Activated CD4-positive, alpha-beta T cell treated with anti-CD3 and anti-CD28 coated beads, Interleukin-2, amount 50 U/mL, for 4 hours (primary cell): ENCODE data around the gene CYP2A6.
"Not testable (repeated sequence)": the region's sequence is repeated elsewhere in the genome, so short reads cannot be mapped to it uniquely, and the experiment has no call there.

Experiments
- DNase-seq, 2 experiments: peaks; one replicate each; pipeline ENCODE4 v3.0.0-alpha.2; 2020

The CYP2A6 gene

GRCh38 chr19:40850277-40850676, at the start of gene CYP2A6:
Gene CYP2A6 (minus strand): TSS chr19:40850447. CDS start chr19:40850426, 21 bp downstream.
- not testable (repeated sequence) for DNase-seq

- not testable (repeated sequence) for DNase-seq
These were observed 49.7 kb upstream of the CYP2A6 start for GRCh38 chr19:40899964-40900363.

GRCh38 chr19:40896843-40897789, 46.9 kb upstream of the CYP2A6 start:
- DNase-seq, result not testable (repeated sequence)

GRCh38 chr19:40896418-40896796, 46.2 kb upstream of the CYP2A6 start:
- DNase-seq, result no peak

- DNase-seq, result no peak
These were observed 42.9 kb upstream of the CYP2A6 start for GRCh38 chr19:40893112-40893511.

- no peak for DNase-seq
These were observed 39.1 kb upstream of the CYP2A6 start for GRCh38 chr19:40889366-40889765.

- no peak for DNase-seq
These were observed 37.9 kb upstream of the CYP2A6 start for GRCh38 chr19:40888191-40888590.

GRCh38 chr19:40884187-40884931, 34.1 kb upstream of the CYP2A6 start:
- DNase-seq, result not testable (repeated sequence)

- DNase-seq, result not testable (repeated sequence)
These were observed 31.8 kb upstream of the CYP2A6 start, which contains the start of gene CYP2A7 for GRCh38 chr19:40882062-40882461. Gene CYP2A7 (minus strand): TSS chr19:40882231. CDS start chr19:40882210, 21 bp downstream.

GRCh38 chr19:40879349-40879748, 29.1 kb upstream of the CYP2A6 start:
- not testable (repeated sequence) for DNase-seq

GRCh38 chr19:40875526-40875951, 25.3 kb upstream of the CYP2A6 start:
- peak; percentile 83 to 86 for DNase-seq

- not testable (repeated sequence) for DNase-seq
These were observed 24.6 kb upstream of the CYP2A6 start for GRCh38 chr19:40874874-40875273.

- not testable (repeated sequence) for DNase-seq
These were observed 23.6 kb upstream of the CYP2A6 start for GRCh38 chr19:40873873-40874272.

- DNase-seq, result no peak
These were observed 22.0 kb upstream of the CYP2A6 start for GRCh38 chr19:40872209-40872608.

- DNase-seq, result no peak
These were observed 17.5 kb upstream of the CYP2A6 start for GRCh38 chr19:40867701-40868100.

GRCh38 chr19:40864739-40865496, 14.7 kb upstream of the CYP2A6 start:
- not testable (repeated sequence) for DNase-seq

GRCh38 chr19:40862785-40863184, 12.5 kb upstream of the CYP2A6 start:
- DNase-seq, result no peak

- DNase-seq, result no peak
These were observed 12.1 kb upstream of the CYP2A6 start for GRCh38 chr19:40862333-40862732.

GRCh38 chr19:40858109-40858508, 7.9 kb upstream of the CYP2A6 start:
- no peak for DNase-seq

GRCh38 chr19:40852467-40853152, 2.4 kb upstream of the CYP2A6 start:
- DNase-seq, result not testable (repeated sequence)

GRCh38 chr19:40846722-40847121, 3.5 kb downstream of the CYP2A6 start:
- not testable (repeated sequence) for DNase-seq

- peak; percentile 56 to 61 for DNase-seq
These were observed 6.6 kb downstream of the CYP2A6 start for GRCh38 chr19:40843653-40844052.
